SK-N-SH (cell line): ENCODE measurements around the gene FABP3.

Experiments
- EP300 ChIP-seq, 2 experiments: IDR thresholded peaks; 2 replicates each; pipeline versions ENCODE4 v1.4.0 to v1.6.1; 2012; ENCODE audit warnings: borderline replicate concordance in 1 of 2, low read depth in 1 of 2, low read length in 1 of 2
- RFX5 ChIP-seq: IDR thresholded peaks from 2 replicates; pipeline ENCODE4 v1.6.1; 2012; ENCODE audit warnings: mild to moderate bottlenecking, improper control_type of control experiment, low read length
- RXRA ChIP-seq: IDR thresholded peaks from 2 replicates; pipeline ENCODE4 v1.4.0; 2012; ENCODE audit warnings: low read depth, mild to moderate bottlenecking, borderline replicate concordance
- SIN3A ChIP-seq: IDR thresholded peaks from 2 replicates; pipeline ENCODE4 v1.6.1; 2012; ENCODE audit warnings: low read depth, mild to moderate bottlenecking, low read length, moderate library complexity, borderline replicate concordance
- TAF1 ChIP-seq: IDR thresholded peaks from 2 replicates; pipeline ENCODE4 v1.6.1; 2012; ENCODE audit warnings: low read depth, mild to moderate bottlenecking, low read length, moderate library complexity, borderline replicate concordance
- TF ChIP-seq, protein P1 (sequence below): fragments of 200-600 bp; sonication (generic); IDR thresholded peaks from 2 replicates; pipeline ENCODE4 v1.6.1; 2017; ENCODE audit warnings: antibody characterized with exemption, mild to moderate bottlenecking, moderate library complexity
- TF ChIP-seq, protein P2 (sequence below): IDR thresholded peaks from 2 replicates; pipeline ENCODE4 v1.4.0; 2012; ENCODE audit warnings: low read depth, borderline replicate concordance

DNA sequence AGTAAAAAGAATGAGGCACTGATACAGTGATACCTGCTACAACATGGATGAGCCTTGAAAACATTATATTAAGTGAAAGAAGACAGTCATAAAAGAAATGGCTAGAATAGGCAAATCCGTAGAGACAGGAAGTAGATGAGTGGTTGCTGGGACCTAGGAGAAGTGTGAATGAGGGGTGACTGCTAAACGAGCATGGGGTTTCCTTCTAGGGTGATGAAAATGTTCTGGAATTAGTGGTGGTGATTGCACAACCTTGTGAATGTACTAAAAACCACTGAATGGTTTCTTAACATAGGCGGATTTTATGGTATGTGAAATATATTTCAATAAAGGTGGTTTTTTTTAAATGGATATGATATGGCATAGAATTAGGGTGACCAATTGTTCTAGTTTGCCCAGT, 27.5 kb upstream of the FABP3 start:
- TF ChIP-seq RXRA: no peak
- TF ChIP-seq, protein P1, sequence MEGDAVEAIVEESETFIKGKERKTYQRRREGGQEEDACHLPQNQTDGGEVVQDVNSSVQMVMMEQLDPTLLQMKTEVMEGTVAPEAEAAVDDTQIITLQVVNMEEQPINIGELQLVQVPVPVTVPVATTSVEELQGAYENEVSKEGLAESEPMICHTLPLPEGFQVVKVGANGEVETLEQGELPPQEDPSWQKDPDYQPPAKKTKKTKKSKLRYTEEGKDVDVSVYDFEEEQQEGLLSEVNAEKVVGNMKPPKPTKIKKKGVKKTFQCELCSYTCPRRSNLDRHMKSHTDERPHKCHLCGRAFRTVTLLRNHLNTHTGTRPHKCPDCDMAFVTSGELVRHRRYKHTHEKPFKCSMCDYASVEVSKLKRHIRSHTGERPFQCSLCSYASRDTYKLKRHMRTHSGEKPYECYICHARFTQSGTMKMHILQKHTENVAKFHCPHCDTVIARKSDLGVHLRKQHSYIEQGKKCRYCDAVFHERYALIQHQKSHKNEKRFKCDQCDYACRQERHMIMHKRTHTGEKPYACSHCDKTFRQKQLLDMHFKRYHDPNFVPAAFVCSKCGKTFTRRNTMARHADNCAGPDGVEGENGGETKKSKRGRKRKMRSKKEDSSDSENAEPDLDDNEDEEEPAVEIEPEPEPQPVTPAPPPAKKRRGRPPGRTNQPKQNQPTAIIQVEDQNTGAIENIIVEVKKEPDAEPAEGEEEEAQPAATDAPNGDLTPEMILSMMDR: no peak
- TF ChIP-seq RFX5: no peak
- no peak for TF ChIP-seq TAF1
- TF ChIP-seq EP300 (IDR thresholded peaks at IDR 0.05; ENCODE audit: borderline replicate concordance in 1 of 2, low read depth in 1 of 2, low read length in 1 of 2): no peak
- TF ChIP-seq SIN3A: no peak
- TF ChIP-seq, protein P2, sequence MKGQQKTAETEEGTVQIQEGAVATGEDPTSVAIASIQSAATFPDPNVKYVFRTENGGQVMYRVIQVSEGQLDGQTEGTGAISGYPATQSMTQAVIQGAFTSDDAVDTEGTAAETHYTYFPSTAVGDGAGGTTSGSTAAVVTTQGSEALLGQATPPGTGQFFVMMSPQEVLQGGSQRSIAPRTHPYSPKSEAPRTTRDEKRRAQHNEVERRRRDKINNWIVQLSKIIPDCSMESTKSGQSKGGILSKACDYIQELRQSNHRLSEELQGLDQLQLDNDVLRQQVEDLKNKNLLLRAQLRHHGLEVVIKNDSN: no peak
